Ishikawa (cell line): ENCODE measurements around the gene JMJD4.

Experiments
- CEBPB ChIP-seq: IDR thresholded peaks from 2 replicates; pipeline ENCODE4 v1.6.1; 2012
- EGR1 ChIP-seq: IDR thresholded peaks from 2 replicates; pipeline ENCODE4 v1.6.1; 2012
- EP300 ChIP-seq: IDR thresholded peaks from 2 replicates; pipeline ENCODE4 v1.6.1; 2012; ENCODE audit warnings: borderline replicate concordance
- FOXM1 ChIP-seq: IDR thresholded peaks from 2 replicates; pipeline ENCODE4 v1.6.1; 2012; ENCODE audit warnings: low read depth, borderline replicate concordance
- MAX ChIP-seq: IDR thresholded peaks from 2 replicates; pipeline ENCODE4 v1.6.1; 2012
- RAD21 ChIP-seq: IDR thresholded peaks from 2 replicates; pipeline ENCODE4 v1.6.1; 2012; ENCODE audit warnings: low read depth
- REST ChIP-seq: IDR thresholded peaks from 2 replicates; pipeline ENCODE4 v1.6.1; 2012; ENCODE audit warnings: low read depth, mild to moderate bottlenecking
- TCF12 ChIP-seq: IDR thresholded peaks from 2 replicates; pipeline ENCODE4 v1.6.1; 2012; ENCODE audit warnings: low read depth
- TEAD4 ChIP-seq: IDR thresholded peaks from 2 replicates; pipeline ENCODE4 v1.6.1; 2012
- YY1 ChIP-seq: IDR thresholded peaks from 2 replicates; pipeline ENCODE4 v1.6.1; 2012; ENCODE audit warnings: low read depth

GRCh38 chr1:227753999-227754711, 19.1 kb upstream of the JMJD4 start:
- TF ChIP-seq MAX (no peak), EGR1 (no peak), FOXM1 (no peak), TCF12 (no peak), EP300 (no peak), CEBPB (no peak), YY1 (no peak), REST (no peak), TEAD4 (no peak), RAD21 (no peak)
